Endometrium (tissue), 2 donors: ENCODE results near the gene DDAH1.

Source experiments
- FAIRE-seq: peaks from 2 replicates; lab custom pipeline; 2012; peaks lifted over from hg19 to GRCh38; lab: Jason Lieb, UNC
- donor health status: control.
- donor health status: control.

The DDAH1 gene

GRCh38 chr1:85393490-85393889 is 71.5 kb downstream of the DDAH1 start:
- no peak for FAIRE-seq

- FAIRE-seq = no peak
Observed at GRCh38 chr1:85388416-85388815, 76.5 kb downstream of the DDAH1 start.

- no peak for FAIRE-seq
Observed at GRCh38 chr1:85387781-85388180, 77.2 kb downstream of the DDAH1 start.

- FAIRE-seq = no peak
Observed at GRCh38 chr1:85386068-85386722, 78.8 kb downstream of the DDAH1 start.

- FAIRE-seq = no peak
Observed at GRCh38 chr1:85379203-85380136, 85.5 kb downstream of the DDAH1 start.

DNA sequence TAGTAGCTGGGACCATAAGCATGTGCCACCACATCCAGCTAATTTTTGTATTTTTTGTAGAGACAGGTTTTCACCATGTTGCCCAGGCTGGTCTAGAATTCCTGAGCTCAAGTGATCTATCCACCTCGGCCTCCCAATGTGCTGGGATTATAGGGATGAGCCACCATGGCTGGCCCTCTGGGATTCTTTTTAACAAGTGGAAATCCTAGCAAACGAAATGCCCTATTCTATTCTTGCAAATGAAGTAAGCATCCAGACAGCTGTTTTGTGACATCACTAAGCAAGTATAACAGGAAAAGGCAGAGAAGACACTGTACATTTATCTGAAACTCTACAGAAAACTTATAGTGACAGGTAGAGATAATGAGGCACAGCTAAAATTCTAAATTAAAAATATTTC is 86.4 kb downstream of the DDAH1 start:
- FAIRE-seq = no peak

GRCh38 chr1:85376356-85376755 is 88.6 kb downstream of the DDAH1 start:
- no peak for FAIRE-seq

- FAIRE-seq = no peak
Observed at GRCh38 chr1:85375493-85375892, 89.5 kb downstream of the DDAH1 start.

GRCh38 chr1:85374160-85374559 is 90.8 kb downstream of the DDAH1 start:
- no peak for FAIRE-seq

DNA sequence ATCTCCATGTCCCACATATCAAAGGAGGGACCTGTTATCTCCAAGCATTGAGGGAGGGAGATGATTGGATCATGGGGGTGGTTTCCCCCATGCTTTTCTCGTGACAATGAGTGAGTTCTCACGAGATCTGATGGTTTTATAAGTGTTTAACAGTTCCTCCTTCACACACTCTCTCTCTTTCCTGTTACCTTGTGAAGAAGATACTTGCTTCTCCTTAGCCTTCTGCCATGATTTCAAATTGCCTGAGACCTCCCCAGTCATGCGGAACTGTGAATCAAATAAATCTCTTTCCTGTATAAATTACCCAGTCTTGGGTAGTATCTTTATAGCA is 91.6 kb downstream of the DDAH1 start:
- no peak for FAIRE-seq

DNA sequence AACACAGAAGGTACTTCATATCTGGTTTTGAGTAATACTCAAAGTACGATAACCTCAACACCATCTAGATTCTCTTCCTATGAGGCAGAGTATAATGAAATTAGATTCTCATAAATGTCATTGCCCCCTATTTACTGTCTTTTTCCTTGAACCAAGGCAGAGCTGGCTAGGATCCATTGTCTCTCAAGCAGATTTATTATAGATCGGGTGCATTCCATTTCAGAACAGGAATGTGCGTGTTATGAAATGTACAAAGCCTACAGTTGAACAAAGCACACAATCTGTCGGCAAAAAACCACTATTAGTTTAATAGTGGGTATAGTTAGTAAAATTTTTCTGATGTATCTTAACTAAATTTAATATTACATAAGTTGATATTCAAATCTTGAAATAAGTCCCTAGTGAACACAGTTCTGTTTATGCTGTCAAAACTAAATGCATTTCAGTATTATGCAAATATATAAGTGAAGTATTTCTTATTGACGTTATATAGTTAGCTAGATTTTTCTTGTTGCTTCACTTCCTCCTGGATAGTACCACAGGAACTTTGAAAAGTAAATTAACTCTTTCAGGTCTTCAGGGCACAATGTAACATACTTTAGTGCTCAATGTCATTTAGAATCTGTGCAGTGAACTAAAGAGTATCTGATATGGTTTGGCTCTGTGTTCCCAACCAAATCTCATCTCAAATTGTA is 92.1 kb downstream of the DDAH1 start:
- FAIRE-seq = no peak

DNA sequence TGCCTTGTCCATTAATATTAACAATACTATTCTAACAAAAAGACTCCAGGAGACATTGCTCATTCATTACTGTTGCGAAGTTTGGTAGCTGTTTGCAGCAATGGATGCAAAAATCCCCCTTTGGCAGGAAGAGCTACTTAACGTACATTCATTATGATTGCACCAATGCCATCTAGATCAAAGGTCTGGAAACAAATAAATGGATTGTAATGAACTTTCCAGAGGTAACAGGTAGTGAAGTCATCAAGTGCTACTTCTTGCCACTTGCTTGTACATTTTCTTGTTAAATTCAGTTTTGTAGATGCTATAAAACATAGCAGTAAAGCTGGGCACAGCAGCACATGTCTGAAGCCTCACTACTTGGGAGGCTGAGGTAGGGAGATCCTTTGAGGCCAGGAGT is 93.9 kb downstream of the DDAH1 start:
- FAIRE-seq = no peak

GRCh38 chr1:85368073-85368770 is 96.7 kb downstream of the DDAH1 start:
- FAIRE-seq = no peak

GRCh38 chr1:85366391-85367170 is 98.4 kb downstream of the DDAH1 start:
- FAIRE-seq = no peak

- FAIRE-seq = peak; percentile 86
Observed at GRCh38 chr1:85365851-85366250, 99.1 kb downstream of the DDAH1 start.

GRCh38 chr1:85363521-85363920 is 101.4 kb downstream of the DDAH1 start:
- FAIRE-seq = peak; percentile 31

DNA sequence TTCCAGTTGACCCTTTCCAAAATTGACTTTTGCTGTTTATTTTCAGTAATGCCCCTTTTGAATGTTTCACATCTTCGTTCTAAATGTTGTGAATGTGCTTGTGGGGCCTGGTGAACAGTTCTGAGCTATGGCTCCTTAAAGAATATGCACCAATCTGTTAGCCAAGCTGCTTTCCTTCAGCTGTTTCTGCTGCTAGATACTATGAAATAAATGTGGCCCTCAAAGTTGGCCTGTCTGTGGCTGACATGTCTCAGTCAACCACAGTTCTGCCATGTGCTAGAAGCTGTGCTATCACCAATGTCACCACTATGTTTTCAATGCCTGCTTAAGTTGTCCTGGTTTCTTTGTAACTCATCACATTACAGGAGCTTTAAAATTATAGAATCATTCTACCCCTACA is 101.9 kb downstream of the DDAH1 start:
- FAIRE-seq = no peak

DNA sequence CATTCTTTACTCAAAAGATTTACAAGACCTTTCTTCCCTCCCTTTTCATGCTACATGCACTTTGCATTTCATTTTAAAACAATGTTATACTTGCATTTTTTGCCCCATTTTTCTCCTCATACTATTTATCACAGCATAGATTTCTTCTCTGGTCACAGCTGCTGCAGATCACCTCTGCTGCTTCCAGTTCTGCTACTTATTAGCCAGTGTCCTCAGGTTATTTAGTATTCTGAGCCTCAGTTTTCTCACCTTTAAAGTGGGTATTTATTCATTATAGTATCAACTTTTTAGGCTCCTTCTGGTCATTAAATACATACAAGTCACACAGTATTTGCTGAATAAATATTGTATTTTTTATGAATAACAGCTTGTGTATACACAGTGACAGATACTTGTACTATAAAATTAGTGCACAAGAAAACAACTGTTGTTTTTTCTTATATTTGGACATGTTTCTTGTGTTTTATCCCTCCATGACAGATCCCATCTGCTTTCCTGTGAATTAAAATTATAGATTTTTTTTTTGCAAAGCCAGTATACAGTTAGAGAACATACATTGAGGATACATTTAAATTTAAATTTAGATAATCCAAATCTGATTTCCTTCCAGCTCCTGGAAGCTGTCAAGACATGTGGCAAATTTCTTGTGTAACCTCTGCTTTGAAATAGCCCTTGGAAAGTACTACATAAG is 103.2 kb downstream of the DDAH1 start:
- no peak for FAIRE-seq

GRCh38 chr1:85360730-85361493 is 104.0 kb downstream of the DDAH1 start:
- FAIRE-seq = peak; percentile 45
